ENCODE data around the gene ZNF768.

DNA sequence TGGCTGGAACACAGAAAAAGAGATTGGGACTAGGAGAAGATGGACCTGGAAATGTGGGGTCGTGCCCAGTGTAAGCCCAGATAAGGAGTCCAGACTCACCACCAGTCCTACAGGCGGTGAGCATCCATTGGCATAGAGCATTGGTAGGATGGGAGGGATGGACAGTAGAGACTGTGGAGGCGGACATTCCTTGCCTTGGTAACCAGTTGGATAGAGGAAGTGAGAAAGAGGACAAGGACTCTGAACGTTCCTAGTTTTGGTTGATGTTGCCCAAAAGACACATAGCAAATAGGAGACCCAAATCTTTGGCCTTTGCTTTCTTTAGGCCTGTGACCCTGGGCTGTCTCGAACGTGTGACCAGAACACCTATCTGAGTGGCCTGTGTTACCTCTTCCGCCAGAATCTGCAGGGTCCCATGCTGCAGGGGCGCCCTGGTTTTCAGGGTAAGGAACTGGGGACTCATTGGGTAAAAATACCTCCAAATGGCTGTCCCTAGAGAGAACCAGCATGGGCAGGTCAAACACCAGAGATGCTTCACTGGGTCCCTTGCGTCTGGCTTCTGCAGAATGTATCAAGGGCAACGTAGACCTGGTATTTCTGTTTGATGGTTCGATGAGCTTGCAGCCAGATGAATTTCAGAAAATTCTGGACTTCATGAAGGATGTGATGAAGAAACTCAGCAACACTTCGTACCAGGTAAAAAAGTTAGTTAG, 47.4 kb downstream of the ZNF768 start:
- TF ChIP-seq, protein P1, sequence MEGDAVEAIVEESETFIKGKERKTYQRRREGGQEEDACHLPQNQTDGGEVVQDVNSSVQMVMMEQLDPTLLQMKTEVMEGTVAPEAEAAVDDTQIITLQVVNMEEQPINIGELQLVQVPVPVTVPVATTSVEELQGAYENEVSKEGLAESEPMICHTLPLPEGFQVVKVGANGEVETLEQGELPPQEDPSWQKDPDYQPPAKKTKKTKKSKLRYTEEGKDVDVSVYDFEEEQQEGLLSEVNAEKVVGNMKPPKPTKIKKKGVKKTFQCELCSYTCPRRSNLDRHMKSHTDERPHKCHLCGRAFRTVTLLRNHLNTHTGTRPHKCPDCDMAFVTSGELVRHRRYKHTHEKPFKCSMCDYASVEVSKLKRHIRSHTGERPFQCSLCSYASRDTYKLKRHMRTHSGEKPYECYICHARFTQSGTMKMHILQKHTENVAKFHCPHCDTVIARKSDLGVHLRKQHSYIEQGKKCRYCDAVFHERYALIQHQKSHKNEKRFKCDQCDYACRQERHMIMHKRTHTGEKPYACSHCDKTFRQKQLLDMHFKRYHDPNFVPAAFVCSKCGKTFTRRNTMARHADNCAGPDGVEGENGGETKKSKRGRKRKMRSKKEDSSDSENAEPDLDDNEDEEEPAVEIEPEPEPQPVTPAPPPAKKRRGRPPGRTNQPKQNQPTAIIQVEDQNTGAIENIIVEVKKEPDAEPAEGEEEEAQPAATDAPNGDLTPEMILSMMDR (CRISPR knock-in tag; IDR thresholded peaks at IDR 0.05), result no peak
- TF ChIP-seq, protein P2, sequence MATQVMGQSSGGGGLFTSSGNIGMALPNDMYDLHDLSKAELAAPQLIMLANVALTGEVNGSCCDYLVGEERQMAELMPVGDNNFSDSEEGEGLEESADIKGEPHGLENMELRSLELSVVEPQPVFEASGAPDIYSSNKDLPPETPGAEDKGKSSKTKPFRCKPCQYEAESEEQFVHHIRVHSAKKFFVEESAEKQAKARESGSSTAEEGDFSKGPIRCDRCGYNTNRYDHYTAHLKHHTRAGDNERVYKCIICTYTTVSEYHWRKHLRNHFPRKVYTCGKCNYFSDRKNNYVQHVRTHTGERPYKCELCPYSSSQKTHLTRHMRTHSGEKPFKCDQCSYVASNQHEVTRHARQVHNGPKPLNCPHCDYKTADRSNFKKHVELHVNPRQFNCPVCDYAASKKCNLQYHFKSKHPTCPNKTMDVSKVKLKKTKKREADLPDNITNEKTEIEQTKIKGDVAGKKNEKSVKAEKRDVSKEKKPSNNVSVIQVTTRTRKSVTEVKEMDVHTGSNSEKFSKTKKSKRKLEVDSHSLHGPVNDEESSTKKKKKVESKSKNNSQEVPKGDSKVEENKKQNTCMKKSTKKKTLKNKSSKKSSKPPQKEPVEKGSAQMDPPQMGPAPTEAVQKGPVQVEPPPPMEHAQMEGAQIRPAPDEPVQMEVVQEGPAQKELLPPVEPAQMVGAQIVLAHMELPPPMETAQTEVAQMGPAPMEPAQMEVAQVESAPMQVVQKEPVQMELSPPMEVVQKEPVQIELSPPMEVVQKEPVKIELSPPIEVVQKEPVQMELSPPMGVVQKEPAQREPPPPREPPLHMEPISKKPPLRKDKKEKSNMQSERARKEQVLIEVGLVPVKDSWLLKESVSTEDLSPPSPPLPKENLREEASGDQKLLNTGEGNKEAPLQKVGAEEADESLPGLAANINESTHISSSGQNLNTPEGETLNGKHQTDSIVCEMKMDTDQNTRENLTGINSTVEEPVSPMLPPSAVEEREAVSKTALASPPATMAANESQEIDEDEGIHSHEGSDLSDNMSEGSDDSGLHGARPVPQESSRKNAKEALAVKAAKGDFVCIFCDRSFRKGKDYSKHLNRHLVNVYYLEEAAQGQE (IDR thresholded peaks at IDR 0.05; ENCODE audit: borderline replicate concordance in 1 of 2, low read depth in 1 of 2, low read length in 2 of 2), result no peak

Data from HepG2 (cell line).